GM12872 (cell line): ENCODE measurements around the gene PLXND1.

ENCODE experiments used
- TF ChIP-seq, protein P1 (sequence below): IDR thresholded peaks from 3 replicates; pipeline ENCODE4 v1.5.1; 2011; ENCODE audit warnings: low read depth, mild to moderate bottlenecking, low read length, moderate library complexity; ENCODE audit not compliant: insufficient read depth

PLXND1 gene

DNA sequence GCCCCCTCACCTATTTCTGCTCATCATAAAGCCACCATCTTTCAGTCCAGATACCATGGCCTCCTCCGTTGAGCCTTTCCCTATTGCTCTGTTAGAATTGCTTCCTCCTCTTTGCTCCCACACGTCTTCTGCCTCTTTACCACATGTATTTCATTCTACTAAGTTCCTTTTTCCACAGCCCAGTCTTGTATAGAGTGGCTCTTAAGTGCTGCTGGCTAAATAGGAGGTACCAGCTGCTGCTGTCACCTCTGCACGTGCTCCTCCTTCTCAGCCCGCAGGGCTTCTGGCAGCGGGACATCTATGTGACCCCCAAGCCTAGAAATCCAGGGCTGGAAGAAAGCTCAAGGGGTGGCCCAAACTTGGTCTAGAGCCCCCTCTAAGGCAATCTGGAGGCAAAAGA lies 38.8 kb upstream of the PLXND1 start:
- TF ChIP-seq, protein P1, sequence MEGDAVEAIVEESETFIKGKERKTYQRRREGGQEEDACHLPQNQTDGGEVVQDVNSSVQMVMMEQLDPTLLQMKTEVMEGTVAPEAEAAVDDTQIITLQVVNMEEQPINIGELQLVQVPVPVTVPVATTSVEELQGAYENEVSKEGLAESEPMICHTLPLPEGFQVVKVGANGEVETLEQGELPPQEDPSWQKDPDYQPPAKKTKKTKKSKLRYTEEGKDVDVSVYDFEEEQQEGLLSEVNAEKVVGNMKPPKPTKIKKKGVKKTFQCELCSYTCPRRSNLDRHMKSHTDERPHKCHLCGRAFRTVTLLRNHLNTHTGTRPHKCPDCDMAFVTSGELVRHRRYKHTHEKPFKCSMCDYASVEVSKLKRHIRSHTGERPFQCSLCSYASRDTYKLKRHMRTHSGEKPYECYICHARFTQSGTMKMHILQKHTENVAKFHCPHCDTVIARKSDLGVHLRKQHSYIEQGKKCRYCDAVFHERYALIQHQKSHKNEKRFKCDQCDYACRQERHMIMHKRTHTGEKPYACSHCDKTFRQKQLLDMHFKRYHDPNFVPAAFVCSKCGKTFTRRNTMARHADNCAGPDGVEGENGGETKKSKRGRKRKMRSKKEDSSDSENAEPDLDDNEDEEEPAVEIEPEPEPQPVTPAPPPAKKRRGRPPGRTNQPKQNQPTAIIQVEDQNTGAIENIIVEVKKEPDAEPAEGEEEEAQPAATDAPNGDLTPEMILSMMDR, result no peak

DNA sequence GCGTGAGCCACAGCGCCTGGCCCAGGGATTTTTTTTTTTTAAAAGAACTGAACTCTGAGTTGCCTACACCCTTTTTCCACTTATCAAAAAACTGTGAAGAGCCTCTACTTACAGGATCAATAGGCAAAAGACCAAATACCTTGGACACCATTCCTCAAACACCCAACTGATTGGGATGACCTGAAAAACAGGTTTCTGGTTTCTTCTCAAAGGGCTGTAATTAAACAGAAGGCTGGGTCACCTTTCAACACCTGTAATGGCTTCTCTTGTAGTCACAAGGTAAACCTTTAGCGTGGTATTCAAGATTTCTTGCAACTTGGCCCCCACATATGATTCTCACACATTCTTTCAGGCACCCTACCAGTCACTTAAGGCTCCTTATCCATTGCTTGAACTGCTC lies 38.4 kb upstream of the PLXND1 start:
- TF ChIP-seq, protein P1, result no peak

DNA sequence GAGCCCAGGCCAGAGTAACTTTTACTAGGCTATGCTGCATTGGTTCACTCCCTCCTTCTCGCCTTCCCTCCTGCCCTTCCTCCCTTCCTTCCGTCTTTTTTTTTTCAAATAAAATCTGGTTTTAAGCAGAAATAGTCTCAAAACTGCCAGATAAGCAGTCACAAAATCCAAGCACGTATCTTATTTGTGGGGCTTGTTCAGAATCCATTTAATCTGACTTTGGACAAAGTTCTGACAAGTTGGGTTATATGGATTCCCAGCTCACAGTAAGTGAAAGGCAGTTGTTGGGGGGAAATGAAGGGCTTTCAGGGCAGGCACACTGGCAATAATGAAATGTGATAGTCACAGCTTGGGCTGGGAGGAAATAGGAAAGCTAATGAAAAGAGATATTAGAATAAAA lies 32.0 kb upstream of the PLXND1 start:
- TF ChIP-seq, protein P1, result no peak

DNA sequence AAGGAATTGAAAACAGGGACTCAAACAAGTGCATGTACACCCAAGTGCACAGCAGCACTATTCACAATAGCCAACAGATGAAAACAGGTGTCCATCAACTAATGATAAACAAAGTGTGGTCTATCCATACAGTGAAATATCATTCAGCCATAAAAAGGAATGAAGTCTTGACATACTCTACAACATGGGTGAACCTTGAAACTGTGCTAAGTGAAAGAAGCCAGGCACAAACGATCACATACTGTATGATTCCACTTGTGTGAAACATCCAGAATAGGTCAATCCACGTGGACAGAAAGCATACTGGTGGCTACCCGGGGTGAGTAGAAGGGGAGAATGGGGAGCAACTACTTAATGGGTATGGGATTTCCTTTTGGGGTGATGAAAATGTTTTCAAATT lies 29.6 kb upstream of the PLXND1 start:
- TF ChIP-seq, protein P1, result no peak

DNA sequence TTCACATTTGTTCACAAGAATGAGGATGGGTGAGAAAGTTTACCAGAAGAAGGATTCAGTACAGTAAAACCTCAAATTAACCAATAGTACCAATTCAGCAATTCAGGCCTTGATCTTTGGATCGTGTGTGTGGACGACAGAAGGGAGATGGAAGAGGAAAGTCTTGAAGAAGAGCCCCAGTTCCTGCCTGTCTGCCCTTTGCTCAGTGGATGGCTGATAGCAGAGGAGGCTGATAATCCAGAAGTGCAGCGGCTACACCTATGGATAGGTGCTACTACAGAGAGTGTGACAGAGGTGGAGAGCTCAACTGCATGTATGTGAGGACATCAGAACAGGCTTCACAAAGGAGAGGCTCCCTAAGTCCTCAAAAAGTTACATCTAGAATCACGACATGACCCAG lies 29.2 kb upstream of the PLXND1 start:
- TF ChIP-seq, protein P1, result no peak

DNA sequence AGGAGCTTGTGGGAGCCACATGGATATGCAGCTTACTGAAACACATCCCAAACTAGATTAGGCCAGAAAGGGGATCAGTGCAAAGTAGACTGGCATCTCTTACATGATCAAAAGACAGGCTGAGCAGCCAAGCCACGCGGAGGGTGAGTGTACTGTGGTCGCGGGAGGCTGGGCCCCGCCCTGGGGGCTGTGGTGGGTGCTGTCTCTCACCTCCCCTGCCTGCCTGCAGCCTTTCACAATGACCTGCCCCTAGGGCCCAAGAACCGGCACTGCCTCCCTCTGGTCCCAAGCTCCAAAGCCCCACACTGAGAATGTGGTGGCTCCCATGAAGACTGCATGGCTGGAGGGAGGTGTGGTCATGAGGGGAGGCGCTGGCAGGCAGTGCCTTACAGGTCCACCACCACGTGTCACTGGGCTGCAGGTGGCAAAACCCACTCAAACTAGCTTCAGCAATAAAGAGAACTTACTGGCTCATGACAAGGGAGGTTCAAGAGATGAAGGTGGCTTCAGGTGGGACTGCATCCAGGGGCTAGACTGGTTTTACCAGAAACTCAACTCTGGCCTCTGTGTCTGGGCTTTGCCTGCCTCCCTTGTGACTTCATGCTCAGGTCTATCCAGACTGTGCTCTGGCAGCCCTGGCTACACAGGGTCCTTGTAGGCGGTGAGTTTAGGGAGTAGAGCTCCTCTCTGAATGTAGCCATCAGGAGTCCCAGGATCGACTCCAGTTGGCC lies 27.4 kb upstream of the PLXND1 start:
- TF ChIP-seq, protein P1, result no peak

DNA sequence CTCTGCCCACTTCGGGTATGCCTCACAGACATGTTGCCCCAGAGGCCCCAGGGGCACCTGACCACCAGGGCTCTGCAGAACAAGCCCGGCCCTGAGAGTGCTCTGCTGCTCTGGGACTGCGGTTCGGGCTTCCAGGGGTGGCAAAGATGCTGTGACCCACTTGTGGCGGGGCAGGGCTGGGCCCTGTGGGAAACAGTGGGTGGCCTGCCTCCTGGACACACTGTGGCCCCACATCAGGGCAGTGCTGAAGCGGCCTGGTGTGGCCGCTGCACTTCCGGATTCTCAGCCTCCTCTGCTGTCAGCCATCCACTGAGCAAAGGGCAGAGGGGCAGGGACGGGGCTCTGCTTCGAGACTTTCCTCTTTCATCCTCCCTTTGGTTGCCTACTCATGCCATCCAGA lies 26.5 kb upstream of the PLXND1 start:
- TF ChIP-seq, protein P1, result no peak
